Posterior vena cava (tissue), 2 donors: ENCODE results near the gene GSTM2. TPM values are rescaled to one million over a fixed set of nuclear protein-coding genes. Genes with fewer than 3 reads are reported as not detected.
A peak's percentile ranks its signal among the peaks of the same experiment; 100 is the strongest.

Experiments
- DNase-seq: peaks from one replicate; pipeline ENCODE4 v3.0.0-alpha.2; 2020; ENCODE audit warnings: low spot score
- intact Hi-C, 2 donors: fragments of 100-400 bp; cut with DNase I; formaldehyde crosslinking; loops; one replicate each; pipeline versions ENCODE4 v1.14.1 to v1.14.2; 2022 to 2023
- total RNA-seq, 2 donors: library from RNA; stranded (reverse); fragmentation: NEBNext Ultra II Directional; extraction: Animal tissue kit (Norgen Biotek cat#: 25700); gene quantifications; one replicate each; pipeline ENCODE4 v1.2.1, GENCODE V29; 2021
- donor health status: DM: yes; HTN: yes; CAD: no.
- donor health status: DM: yes; HTN: yes; CAD: no.

GSTM2 gene
- total RNA-seq, 2 donors from 2014 or later: 29.2 to 45.9 TPM

DNA sequence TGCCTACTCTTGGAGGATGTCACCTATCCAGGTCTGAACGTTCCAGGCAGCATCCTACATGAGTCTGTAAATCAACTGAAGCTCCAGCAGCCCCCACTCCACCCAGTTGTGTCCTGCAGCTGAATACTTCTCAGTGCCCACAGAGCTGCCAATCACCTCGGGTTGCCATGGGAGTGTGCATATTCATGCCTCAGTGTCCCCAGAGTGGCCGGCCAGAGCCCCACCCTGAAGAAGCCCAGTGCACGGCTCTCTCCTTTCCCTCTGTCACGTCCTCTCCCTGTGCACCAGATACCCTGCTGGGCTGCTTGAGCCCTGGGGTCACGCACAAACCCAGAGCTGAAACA, 28.0 kb upstream of the GSTM2 start:
- intact Hi-C loops: loop anchor here (2.0 to 10.0 kb wide), 4 partner anchors 65 to 345 kb away; partner anchors contain the start of gene AHCYL1 (in 1 of the 2)
- peak; percentile 77 for DNase-seq

DNA sequence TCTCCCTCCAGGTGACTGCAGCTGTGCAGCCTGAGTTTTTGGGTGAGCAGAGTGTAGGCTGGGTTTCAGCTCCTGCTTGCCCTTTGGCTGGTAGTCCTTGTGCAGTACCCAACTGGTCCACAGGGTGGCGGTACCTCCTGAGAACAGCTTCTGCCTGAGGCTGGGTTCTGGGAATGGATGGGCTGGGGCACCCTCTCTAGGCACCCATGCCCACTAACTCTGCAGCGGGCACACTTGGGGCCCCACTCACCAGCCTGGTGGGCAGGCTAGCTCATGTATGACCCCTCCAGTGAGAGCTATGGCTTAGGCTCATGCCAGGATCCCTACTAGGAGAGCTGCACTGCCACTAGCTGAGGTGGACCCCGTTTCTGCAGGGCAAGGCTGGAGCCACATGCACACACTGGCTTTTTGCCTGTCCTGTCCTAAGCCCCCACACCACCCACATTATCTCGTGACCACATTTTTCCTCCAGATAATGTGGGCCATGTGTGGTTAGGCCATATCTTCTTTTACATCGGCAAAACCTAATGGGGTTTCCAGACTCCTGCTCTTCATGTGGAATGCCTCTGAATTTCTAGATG, 27.5 kb upstream of the GSTM2 start:
- DNase-seq: peak; percentile 95
- intact Hi-C loops: loop anchor here in 1 of 2 donors (2.0 to 10.0 kb wide), 2 partner anchors 64 to 134 kb away; no protein-coding TSS in a partner anchor

DNA sequence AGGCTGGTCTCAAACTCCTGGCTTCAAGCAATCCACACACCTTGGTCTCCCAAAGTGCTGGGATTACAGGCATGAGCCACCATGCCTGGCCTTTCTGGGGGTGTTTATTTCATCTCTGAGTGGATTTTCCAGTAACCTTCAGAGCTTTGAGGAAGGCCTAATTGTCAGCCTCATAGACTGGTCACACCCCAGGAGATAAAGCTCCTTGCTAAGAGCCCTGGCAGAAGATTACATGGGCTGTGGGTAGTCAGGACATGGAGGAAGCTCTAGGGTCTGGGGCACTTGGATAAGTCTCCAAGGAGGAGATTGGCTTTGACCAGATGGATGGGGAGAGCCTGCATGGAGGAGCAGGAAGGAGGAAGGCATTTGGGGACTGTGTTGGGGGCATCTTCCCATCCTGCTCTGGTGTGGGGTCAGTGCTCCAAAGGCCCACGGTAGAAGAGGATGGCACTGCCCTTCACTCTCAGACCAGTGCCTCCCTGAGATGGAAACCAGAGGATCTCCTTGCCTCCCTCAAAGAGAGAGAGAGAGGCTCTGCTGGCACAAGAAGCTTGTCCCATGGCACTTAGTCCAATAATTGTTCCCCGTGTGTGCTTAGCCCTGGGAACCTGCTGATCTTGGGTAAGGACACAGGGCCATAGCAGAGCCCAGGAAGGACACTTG, 26.6 kb upstream of the GSTM2 start:
- no peak for DNase-seq
- intact Hi-C loops: loop anchor here in 1 of 2 donors (2.0 to 10.0 kb wide), 2 partner anchors 64 to 134 kb away; no protein-coding TSS in a partner anchor

DNA sequence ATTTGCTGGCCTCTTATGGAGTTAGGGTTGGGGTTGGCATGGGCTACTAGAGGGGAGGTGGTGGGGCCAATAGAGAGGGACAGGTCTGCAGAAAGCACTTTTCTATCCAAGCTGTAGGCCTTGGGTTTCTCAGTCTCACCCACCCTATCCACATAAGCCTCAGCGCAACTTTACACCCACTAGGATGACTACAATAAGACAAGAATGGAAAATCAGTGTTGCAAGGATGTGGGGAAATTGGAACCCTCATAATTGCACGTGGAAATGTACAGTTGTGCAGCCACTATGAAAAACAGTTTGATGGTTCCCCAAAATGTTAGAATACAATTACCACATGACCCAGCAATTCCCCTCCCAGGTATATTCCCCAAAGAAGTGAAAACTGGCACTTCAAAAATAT, 26.0 kb upstream of the GSTM2 start:
- DNase-seq: no peak
- intact Hi-C loops: loop anchor here in 1 of 2 donors (2.0 to 10.0 kb wide), 2 partner anchors 63 to 133 kb away; no protein-coding TSS in a partner anchor

DNA sequence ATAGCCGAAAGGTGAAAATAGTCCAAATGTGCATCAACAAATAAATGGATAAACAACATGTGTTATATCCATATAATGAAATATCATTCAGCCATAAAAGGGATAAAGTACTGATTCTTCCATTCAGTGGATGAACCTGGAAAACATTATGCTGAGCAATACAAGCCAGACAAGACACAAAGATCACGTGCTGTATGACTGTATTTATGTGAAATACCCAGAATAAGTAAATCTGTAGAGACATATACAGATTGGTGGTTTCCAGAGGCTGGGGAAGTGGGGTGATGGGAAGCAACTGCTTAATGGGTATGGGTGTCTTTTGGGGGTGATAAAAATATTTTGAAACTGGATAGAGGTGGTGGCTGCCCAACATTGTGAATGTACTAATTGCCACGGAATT, 25.2 kb upstream of the GSTM2 start:
- DNase-seq: no peak
- intact Hi-C loops: loop anchor here in 1 of 2 donors (10.0 kb wide), 1 partner anchor 62 kb away; no protein-coding TSS in a partner anchor

DNA sequence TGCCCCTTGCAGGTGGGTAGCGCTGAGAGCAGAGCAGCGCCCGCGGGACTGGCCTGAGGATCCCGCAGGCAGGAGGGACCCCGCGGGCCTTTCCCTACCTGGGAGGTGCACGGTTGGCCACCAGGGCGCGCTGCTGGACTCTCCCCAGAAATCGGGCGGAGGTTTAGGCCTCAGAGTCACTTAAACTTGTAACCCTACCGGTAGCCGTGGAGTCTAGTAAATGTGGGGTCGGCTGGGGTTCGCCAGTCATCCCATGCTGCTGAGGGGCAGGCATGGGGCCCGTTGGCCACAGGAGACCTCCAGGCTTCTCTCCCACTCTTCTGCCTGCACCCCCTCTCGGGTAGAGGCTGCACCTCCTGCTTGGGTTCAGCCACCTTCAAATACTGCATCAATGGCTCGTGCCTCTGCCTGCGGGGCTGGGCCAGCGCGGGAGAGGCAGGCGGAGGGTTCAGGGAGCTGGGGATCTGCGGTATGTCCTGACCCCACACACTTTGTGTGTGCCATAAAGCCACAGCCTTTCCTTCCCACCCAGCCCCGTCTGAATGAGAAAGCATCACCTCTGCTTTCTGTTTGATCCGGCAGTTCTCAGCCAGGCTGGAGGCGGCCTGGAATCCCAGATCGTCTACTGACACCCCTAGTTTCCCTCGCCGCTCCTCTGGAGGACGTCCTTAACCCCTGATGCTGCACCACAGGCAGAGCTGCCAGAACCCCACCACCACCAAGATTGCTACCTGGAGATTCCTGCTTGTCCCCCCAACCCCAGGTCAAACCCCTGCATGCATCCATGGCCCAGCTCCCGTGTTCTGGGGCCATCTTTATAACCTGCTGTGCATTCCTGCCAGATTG, 24.2 kb upstream of the GSTM2 start:
- DNase-seq: peak; percentile 94
- intact Hi-C loops: loop anchor here in 1 of 2 donors (10.0 kb wide), 1 partner anchor 61 kb away; no protein-coding TSS in a partner anchor

DNA sequence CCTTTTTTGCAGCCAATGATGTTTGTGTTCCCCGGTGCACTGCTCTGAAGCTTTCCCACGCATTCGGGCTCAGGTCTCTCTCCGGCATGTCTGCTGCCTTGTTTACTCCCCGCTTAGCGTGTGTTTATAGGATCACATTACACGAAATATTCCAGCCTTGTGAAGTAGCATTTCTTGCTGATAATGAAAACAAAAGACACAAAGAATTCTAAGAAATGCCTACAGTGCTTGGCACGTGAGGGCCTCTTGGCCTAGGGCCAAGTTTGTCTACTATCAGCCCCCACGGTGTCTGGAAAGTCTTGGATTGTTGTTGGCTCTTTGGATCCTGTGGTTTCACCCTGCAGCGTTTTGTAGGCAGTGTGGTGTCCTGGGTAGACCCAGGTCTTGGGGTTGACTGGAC, 23.2 kb upstream of the GSTM2 start:
- DNase-seq: no peak
- intact Hi-C loops: loop anchor here in 1 of 2 donors (10.0 kb wide), 1 partner anchor 60 kb away; no protein-coding TSS in a partner anchor

DNA sequence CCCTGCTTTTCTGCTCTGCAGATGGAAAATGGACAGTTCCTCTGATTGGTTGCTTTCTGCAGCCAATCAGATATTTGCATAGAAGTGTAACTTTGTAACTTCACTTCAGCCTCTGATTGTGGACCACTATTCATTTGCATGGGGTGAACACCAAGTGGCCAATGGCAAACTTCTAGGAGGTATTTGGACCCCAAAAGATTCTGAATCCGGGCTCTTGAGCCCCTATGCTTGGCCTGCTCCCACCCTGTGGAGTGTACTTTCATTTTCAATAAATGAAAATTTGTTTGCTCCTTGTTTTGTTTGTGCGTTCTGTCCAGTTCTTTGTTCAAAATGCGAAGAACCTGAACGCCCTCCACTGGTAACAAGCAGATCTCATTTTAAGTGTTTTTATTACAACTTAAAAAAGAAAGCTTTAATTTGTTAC, 18.4 kb upstream of the GSTM2 start:
- intact Hi-C loops: loop anchor here in 1 of 2 donors (10.0 kb wide), 1 partner anchor 55 kb away; no protein-coding TSS in a partner anchor

DNA sequence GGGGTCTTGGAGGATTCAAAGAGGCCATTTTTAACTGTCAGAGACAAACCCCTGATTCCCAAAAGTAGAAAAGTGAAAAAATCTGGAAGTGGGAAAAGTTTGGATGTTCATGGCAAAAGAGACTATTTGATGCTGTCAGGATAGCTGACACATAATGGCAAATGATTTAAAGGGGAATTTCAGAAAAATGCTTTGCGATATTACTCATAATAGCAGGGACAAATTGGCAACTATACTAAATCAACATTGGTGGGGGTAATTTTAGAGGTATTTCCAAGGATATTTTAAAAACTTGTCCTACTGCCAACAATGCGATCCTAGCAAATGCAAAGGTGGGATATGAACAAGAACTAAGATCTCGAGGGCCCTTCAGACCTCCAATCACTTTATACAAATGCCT, 17.2 kb upstream of the GSTM2 start:
- DNase-seq: no peak
- intact Hi-C loops: no loop called here

More for the DNA sequence above, 18.4 kb upstream of the GSTM2 start:
- DNase-seq: no peak

DNA sequence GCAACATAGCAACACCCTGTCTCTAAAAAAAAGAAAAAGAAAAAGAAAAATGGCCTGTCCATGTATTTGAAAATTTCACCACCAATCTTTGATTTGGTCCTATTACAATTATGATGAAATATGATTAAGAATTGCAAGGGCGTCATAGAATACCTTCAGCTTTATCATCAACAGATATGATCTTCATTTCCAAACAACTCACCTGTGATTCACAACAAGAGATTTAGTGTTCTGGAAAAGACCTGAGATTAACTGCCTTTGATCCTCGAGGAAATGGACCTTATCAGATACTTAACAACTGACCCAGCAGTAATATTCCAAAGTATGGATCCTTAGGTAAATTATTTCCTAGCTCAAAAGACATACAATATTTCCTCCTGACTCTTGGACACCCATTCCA, 15.5 kb upstream of the GSTM2 start:
- DNase-seq: no peak
- intact Hi-C loops: no loop called here

DNA sequence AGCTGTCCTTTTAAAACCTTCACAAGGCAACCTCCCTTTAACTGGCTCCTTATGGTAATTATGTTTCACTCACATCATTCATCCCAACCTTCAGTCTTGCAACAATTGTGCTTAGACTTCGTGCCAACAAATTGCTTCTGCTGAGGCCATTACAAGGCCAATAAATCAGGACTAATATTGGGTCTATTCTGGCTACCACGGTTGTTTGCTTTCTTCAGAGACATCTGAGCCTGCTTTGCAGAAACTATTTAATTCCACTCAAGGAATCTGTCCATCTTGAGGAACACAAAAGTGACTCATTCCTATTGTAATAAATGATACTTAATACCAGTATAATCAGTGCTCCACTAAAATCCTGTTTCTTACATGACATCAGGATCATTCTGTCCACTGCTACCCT, 14.6 kb upstream of the GSTM2 start:
- intact Hi-C loops: no loop called here
- DNase-seq: no peak

DNA sequence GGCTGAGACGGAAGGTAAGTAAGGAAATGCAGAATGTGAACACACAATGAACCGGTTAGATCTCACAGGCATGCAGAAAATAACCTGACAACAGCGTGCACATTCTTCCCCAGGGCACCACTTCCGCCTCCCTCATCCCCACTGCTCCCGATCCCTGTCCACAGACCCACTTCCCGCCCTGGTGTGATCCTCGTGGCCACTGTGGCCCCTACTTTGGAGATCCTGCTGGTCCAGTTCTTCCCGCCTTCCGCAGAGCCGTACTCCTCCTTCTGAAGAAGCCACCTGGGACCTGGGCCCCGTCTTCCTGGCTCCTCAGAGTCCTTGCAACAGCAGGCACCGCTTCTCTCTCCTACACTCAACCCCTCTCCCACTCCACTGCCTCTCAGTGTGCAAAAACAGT, 13.3 kb upstream of the GSTM2 start:
- DNase-seq: no peak
- intact Hi-C loops: no loop called here

DNA sequence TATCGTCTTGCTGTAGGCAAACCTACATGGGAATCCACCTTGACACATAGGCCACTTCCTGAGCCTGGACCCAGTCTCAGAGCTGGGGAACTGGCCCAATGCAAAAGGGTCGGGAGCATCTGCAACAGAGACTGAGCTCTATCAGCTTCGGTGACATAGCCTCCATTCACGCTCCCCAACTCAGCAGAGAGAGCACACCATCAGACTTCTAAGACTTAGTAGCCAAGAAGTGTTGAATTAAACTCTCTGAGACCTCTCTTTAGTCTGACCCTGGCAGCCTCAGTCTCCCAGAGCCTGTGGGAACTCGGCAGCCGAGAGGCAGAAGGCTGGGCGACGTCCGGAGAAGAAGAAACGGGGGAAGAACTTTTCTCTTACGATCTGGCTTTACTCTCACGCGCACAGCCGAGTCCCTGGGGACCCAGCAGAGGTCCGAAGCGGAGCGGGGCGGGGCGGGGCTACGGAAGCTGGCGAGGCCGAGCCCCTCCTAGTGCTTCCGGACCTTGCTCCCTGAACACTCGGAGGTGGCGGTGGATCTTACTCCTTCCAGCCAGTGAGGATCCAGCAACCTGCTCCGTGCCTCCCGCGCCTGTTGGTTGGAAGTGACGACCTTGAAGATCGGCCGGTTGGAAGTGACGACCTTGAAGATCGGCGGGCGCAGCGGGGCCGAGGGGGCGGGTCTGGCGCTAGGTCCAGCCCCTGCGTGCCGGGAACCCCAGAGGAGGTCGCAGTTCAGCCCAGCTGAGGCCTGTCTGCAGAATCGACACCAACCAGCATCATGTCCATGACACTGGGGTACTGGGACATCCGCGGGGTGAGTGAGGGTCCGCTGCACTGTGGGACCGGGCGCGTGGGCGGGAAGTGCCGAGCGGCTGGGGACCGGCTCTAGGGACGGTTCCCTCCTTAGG, 12.0 kb upstream of the GSTM2 start, which contains the start of gene GSTM4:
TSS of gene GSTM4 (plus strand) at position 485 of the 905 bp plus-strand sequence. CDS start at position 776, 291 bp downstream.
- intact Hi-C loops: loop anchor here in 1 of 2 donors (5.0 kb wide), 1 partner anchor 79 kb away; no protein-coding TSS in a partner anchor
- peak; percentile 95 for DNase-seq

DNA sequence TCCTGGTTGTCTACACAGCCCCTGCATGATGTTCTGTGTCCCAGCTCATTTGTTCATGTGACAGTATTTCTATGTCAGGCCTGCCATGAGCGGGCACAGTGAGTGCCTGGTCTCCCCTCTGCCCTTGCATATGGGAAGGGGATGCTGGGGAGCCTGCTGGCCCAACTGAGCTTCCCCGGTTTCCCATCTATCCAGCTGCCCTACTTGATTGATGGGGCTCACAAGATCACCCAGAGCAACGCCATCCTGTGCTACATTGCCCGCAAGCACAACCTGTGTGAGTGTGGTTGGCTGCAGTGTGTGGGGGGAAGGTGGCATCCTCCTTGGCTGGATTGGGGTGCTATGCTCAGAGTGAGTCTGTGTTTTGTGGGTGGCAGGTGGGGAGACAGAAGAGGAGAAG, 10.5 kb upstream of the GSTM2 start:
- intact Hi-C loops: loop anchor here in 1 of 2 donors (5.0 kb wide), 1 partner anchor 80 kb away; no protein-coding TSS in a partner anchor
- no peak for DNase-seq

DNA sequence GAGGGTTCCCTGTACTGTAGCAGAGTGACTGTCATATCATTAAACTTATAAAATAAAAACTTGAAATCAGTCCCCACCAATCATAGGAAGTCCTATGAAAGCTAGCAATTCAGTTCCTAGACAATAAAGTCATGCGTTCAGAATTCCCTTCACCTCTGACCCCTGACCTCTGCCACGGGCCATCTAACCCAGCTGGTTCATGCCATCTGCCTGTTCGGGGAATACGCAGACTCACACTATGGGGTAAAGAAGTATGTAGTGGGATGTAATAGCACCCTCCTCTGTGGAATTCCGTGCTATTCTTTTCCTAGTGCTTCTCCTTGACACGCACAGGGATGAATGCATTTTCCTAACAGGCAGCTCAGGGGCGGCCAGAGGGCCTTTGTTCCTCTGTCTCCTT, 9.9 kb upstream of the GSTM2 start:
- intact Hi-C loops: loop anchor here in 1 of 2 donors (5.0 kb wide), 1 partner anchor 81 kb away; no protein-coding TSS in a partner anchor

DNA sequence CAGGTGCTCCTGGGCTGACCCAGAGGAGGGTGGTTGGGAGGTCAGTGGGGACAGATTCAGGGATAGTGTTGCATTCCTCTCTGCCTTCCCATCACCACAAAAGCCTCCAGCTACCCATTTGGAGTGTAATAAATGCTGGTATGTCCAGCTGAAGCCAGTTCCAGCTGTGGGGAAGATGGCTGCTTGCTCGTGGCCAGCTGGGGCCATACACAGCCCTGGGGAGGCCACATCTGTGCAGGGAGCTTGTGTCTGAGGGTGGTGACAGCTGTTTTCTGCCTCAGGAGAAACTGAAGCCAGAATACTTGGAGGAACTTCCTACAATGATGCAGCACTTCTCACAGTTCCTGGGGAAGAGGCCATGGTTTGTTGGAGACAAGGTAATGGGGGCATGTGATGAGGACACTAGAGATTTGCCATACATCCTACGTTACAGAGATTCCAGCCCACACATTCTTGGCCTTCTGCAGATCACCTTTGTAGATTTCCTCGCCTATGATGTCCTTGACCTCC, 9.3 kb upstream of the GSTM2 start:
- intact Hi-C loops: loop anchor here in 1 of 2 donors (5.0 kb wide), 1 partner anchor 81 kb away; no protein-coding TSS in a partner anchor
- DNase-seq: no peak

More for the DNA sequence above, 9.9 kb upstream of the GSTM2 start:
- DNase-seq: no peak

DNA sequence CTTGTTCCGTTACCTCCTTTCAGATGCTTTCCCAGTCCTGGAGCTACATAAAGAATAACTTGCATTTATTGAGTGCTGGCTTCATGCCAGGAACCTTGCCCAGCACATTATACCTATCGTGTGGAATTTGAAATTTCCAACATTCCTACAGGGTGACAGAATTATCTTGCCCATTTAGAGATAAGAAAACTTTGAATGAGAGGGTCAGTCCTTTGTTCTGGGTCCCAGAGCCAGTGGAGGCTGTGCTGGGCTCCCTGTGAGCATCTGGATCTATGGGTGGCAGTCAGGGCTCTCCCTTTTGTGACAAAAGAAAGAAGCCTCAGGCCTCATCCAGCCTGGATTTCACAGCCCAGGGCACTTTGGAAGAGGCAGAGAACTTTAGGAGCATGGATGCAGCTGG, 8.7 kb upstream of the GSTM2 start:
- intact Hi-C loops: loop anchor here in 1 of 2 donors (5.0 kb wide), 1 partner anchor 82 kb away; no protein-coding TSS in a partner anchor
- no peak for DNase-seq
